ENCODE measurements around the gene FAM200B. TPM values are rescaled to one million over a fixed set of nuclear protein-coding genes. Genes with fewer than 3 reads are reported as not detected.
A peak's percentile ranks its signal among the peaks of the same experiment; 100 is the strongest.

FAM200B gene
- total and polyA plus RNA-seq, 2 experiments from 2014 or later: 38.2 to 65.9 TPM

DNA sequence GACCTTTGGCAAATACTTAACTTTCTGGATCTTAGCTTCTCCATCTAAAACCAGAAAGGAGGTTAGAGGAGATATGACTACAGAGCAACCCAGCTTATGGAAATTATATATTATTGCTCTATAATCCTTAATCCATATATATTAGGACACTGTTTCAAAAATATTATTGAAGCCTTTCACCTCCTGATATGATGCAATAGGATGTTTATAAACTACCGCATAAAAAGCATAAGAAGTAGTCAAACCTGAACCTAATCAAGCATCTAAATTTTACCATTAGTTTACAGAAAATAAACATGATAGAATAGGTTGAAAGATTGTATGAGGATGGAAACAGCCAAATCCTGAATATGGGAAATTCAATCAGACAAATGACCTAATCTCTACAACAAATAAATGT is 5.6 kb upstream of the FAM200B start:
- H3K9me3 ChIP-seq (ENCODE audit: low read depth): no peaks in the 10 kb centered on the region
- no peaks in the 10 kb centered on the region for H3K36me3 ChIP-seq
- no peaks in the 10 kb centered on the region for H3K4me1 ChIP-seq (ENCODE audit: low read depth)
- DNase-seq (ENCODE audit: low read depth in 1 of 2, low spot score in 1 of 2): no peak
- H3K27me3 ChIP-seq: no peaks in the 10 kb centered on the region
- no peak overlapping the region for H3K4me3 ChIP-seq
- TF ChIP-seq, protein P1, sequence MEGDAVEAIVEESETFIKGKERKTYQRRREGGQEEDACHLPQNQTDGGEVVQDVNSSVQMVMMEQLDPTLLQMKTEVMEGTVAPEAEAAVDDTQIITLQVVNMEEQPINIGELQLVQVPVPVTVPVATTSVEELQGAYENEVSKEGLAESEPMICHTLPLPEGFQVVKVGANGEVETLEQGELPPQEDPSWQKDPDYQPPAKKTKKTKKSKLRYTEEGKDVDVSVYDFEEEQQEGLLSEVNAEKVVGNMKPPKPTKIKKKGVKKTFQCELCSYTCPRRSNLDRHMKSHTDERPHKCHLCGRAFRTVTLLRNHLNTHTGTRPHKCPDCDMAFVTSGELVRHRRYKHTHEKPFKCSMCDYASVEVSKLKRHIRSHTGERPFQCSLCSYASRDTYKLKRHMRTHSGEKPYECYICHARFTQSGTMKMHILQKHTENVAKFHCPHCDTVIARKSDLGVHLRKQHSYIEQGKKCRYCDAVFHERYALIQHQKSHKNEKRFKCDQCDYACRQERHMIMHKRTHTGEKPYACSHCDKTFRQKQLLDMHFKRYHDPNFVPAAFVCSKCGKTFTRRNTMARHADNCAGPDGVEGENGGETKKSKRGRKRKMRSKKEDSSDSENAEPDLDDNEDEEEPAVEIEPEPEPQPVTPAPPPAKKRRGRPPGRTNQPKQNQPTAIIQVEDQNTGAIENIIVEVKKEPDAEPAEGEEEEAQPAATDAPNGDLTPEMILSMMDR (IDR thresholded peaks at IDR 0.05; ENCODE audit: low read depth, low read length): no peak
- H3K27ac ChIP-seq: no peak overlapping the region

DNA sequence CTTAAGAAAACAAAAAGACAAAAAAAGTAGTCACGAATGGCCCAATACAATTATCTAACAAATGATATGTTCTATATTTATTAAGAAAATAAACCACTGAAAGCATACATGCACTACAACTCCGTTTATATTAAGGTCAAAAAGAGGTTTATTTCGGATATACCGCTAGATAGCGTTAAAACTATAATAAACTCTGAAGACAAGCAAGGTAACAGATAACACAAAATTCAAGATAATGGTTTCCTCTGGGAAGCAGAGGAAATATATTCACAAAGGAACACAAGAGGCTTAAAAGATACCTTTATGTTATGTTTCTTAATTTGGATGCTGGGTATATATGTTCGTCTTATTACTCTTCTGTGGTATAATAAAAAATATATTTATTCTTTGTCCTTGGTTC is 4.7 kb upstream of the FAM200B start:
- Histone ChIP-seq H3K4me1 (ENCODE audit: low read depth) (no peaks in the 10 kb centered on the region), H3K36me3 (no peaks in the 10 kb centered on the region), H3K27me3 (no peaks in the 10 kb centered on the region), H3K4me3 (no peak overlapping the region), H3K27ac (no peak overlapping the region), H3K9me3 (ENCODE audit: low read depth) (no peaks in the 10 kb centered on the region)
- TF ChIP-seq, protein P1 (IDR thresholded peaks at IDR 0.05; ENCODE audit: low read depth, low read length): no peak
- DNase-seq (ENCODE audit: low read depth in 1 of 2, low spot score in 1 of 2): no peak

DNA sequence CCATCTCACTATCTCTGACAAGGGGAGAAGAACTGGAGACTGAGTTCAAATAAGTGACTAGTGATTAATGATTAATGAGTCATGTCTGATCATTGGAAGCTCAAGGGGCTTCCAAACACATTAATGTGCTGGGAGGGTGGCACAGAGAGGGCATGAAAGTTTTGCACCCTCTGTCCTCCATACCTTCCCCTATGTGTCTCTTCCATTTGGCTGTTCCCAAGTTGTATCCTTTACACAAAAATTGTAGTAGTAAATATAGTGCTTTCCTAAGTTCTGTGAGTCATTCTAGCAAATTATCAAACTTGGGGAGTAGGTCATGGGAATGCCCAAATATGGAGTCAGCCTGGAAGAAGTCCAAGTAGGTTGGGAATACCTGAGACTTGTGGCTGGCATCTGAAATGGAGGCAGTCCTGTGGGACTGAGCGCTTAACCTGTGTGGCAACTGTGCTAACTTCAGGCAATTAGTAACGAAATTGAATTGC is 4.1 kb upstream of the FAM200B start:
- Histone ChIP-seq H3K4me3 (no peak overlapping the region), H3K27me3 (no peaks in the 10 kb centered on the region), H3K4me1 (ENCODE audit: low read depth) (no peaks in the 10 kb centered on the region), H3K27ac (no peak overlapping the region), H3K9me3 (ENCODE audit: low read depth) (no peaks in the 10 kb centered on the region), H3K36me3 (no peaks in the 10 kb centered on the region)
- DNase-seq (ENCODE audit: low read depth in 1 of 2, low spot score in 1 of 2): peak in 1 of 2 donors; percentile 52
- TF ChIP-seq, protein P1 (IDR thresholded peaks at IDR 0.05; ENCODE audit: low read depth, low read length): no peak

DNA sequence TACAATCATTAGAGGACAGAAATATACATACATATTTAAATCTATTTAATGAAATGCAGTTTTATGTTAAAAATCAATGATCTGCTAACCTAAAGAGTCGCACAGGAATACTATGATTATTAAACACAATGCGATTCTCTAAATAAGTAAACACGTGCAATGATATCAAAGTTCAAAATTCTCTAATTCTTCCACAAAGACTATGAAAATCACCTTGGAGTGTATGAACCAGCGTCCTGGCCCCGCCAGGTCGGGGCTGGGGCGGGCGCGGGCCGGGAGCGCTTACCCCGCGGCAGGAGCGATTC is 608 bp upstream of the FAM200B start:
- Histone ChIP-seq H3K27ac (peak overlapping the region; percentile 96), H3K4me1 (ENCODE audit: low read depth) (peaks cover 17% of the 10 kb centered on the region), H3K4me3 (peak overlapping the region; percentile 57), H3K9me3 (ENCODE audit: low read depth) (no peaks in the 10 kb centered on the region), H3K27me3 (no peaks in the 10 kb centered on the region), H3K36me3 (no peaks in the 10 kb centered on the region)
- no peak for DNase-seq (ENCODE audit: low read depth in 1 of 2, low spot score in 1 of 2)
- TF ChIP-seq, protein P1 (IDR thresholded peaks at IDR 0.05; ENCODE audit: low read depth, low read length): no peak

DNA sequence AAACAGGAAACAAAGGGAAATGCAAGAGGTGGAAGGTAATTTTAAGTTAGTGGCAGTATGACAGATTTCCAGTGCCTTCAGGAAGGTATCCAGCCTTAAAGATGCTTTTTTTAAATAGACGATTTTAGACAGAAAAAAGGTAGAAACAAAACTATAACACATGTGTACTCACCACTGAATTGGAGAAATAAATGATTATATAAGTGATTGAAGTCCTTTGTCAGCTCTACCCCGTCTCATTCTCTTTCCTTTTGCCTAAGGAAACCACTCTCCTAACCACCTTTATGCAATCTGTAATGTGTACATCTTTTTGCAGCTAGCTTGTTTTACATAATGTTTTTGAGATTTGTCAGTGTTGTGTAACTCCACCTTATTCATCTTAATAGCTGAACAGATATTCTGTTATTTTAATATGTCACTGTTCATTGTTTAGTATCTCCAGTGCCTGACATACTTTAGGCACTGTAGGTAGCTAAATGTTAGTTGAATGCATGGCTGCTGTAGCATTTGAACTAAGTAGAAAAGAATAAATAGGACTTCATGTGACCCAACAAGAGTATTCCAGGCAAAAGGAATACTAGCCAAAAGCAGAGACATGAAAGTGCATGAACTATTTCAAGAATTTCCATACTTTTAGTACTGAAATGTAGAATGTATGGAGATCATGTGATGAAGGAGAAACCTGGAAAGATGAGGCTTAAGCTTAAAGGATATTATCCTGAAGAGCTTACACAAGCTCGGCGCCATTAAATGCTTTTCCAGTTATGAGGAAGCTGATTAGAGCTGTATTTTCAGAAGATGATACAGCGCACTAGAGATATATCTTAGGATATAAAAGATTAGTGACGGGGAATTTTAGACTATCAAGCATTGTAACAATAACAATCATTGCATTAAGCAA is 865 bp downstream of the FAM200B start:
- DNase-seq (ENCODE audit: low read depth in 1 of 2, low spot score in 1 of 2): peak in 1 of 2 donors; percentile 42
- H3K9me3 ChIP-seq (ENCODE audit: low read depth): no peaks in the 10 kb centered on the region
- H3K4me3 ChIP-seq: peak overlapping the region; percentile 57
- H3K36me3 ChIP-seq: peaks cover 14% of the 10 kb centered on the region
- peak overlapping the region; percentile 96 for H3K27ac ChIP-seq
- H3K4me1 ChIP-seq (ENCODE audit: low read depth): peaks cover 17% of the 10 kb centered on the region
- TF ChIP-seq, protein P1 (IDR thresholded peaks at IDR 0.05; ENCODE audit: low read depth, low read length): no peak
- H3K27me3 ChIP-seq: no peaks in the 10 kb centered on the region

Measured in cardiac muscle cell (in vitro differentiated cells and primary cell).